HepG2 (cell line): ENCODE measurements around the gene GCH1. TPM values are rescaled to one million over a fixed set of nuclear protein-coding genes. Genes with fewer than 3 reads are reported as not detected.
A peak's percentile ranks its signal among the peaks of the same experiment; 100 is the strongest.

Source experiments
- BATF2 ChIP-seq: sonication (generic); formaldehyde crosslinking; IDR thresholded peaks from 2 replicates; pipeline ENCODE4 v1.8.0; 2022; ENCODE audit warnings: mild to moderate bottlenecking, missing genetic modification reagents, moderate library complexity
- ETV5 ChIP-seq: IDR thresholded peaks from 2 replicates; pipeline ENCODE4 v1.6.1; 2018; ENCODE audit warnings: missing biosample characterization, missing genetic modification reagents, inconsistent platforms, borderline replicate concordance
- ETV6 ChIP-seq: sonication (generic); formaldehyde crosslinking; conservative IDR thresholded peaks from 2 replicates; pipeline ENCODE4 v1.4.0; 2020; ENCODE audit warnings: missing genetic modification reagents
- NFE2L1 ChIP-seq: sonication (generic); formaldehyde crosslinking; IDR thresholded peaks from 2 replicates; pipeline ENCODE4 v1.4.0; 2020; ENCODE audit warnings: missing genetic modification reagents, mild to moderate bottlenecking, borderline replicate concordance
- NFE2L2 ChIP-seq: fragments of 150-350 bp; IDR thresholded peaks from 2 replicates; pipeline ENCODE4 v1.6.1; 2014; ENCODE audit warnings: low read length
- PAF1 ChIP-seq: IDR thresholded peaks from 2 replicates; pipeline ENCODE4 v1.6.1; 2016; ENCODE audit warnings: missing genetic modification reagents, missing compliant biosample characterization
- RXRB ChIP-seq: IDR thresholded peaks from 2 replicates; pipeline ENCODE4 v1.6.1; 2016; ENCODE audit warnings: borderline replicate concordance, missing genetic modification reagents, missing compliant biosample characterization
- SNRNP70 ChIP-seq: fragments of 200-400 bp; formaldehyde crosslinking; IDR thresholded peaks from 2 replicates; pipeline ENCODE4 v1.6.1; 2017; ENCODE audit warnings: mild to moderate bottlenecking, low read depth, low read length, moderate library complexity
- SRY ChIP-seq: sonication (generic); formaldehyde crosslinking; IDR thresholded peaks from 2 replicates; pipeline ENCODE4 v1.8.0; 2022; ENCODE audit warnings: mild to moderate bottlenecking, missing genetic modification reagents
- SUZ12 ChIP-seq: fragments of 150-350 bp; IDR thresholded peaks from 2 replicates; pipeline ENCODE4 v1.6.1; 2014; ENCODE audit warnings: low read depth, low read length
- TFE3 ChIP-seq: IDR thresholded peaks from 2 replicates; pipeline ENCODE4 v1.6.1; 2016
- ZFP82 ChIP-seq: sonication (generic); formaldehyde crosslinking; IDR thresholded peaks from 2 replicates; pipeline ENCODE4 v1.5.1; 2020; ENCODE audit warnings: mild to moderate bottlenecking, missing genetic modification reagents, borderline replicate concordance
- ZNF138 ChIP-seq: sonication (generic); formaldehyde crosslinking; IDR thresholded peaks from 2 replicates; pipeline ENCODE4 v1.5.0; 2020; ENCODE audit warnings: mild to moderate bottlenecking, low read depth, missing genetic modification reagents
- ZNF570 ChIP-seq: sonication (generic); formaldehyde crosslinking; IDR thresholded peaks from 2 replicates; pipeline ENCODE4 v1.4.0; 2020; ENCODE audit warnings: mild to moderate bottlenecking, missing genetic modification reagents, borderline replicate concordance
- ZNF747 ChIP-seq: sonication (generic); formaldehyde crosslinking; IDR thresholded peaks from 2 replicates; pipeline ENCODE4 v1.8.1; 2023; ENCODE audit warnings: missing genetic modification reagents, mild to moderate bottlenecking, borderline replicate concordance
- polyA plus RNA-seq, 8 experiments: library from polyadenylated mRNA; depleted of rRNA in 3 of 8; stranded (reverse) in 7 of 8; unstranded in 1 of 8; fragments of >200 nt; fragmentation: Illumina TruSeq in 4 of 8; extraction: Trizol in 4 of 8; gene quantifications; 2 replicates each; pipeline versions ENCODE4 v1.2.1 to v1.2.3, GENCODE V29; 2011 to 2016; ENCODE audit warnings: low read depth in 4 of 8, missing spikeins in 1 of 8, mixed read lengths in 1 of 8; ENCODE audit not compliant: insufficient read depth in 1 of 8
- total RNA-seq, 5 experiments: library from RNA; depleted of rRNA; stranded (reverse); fragments of >200 nt; fragmentation: Illumina TruSeq; extraction: Trizol; gene quantifications; 2 replicates each; pipeline ENCODE4 v1.2.3, GENCODE V29; 2016; ENCODE audit warnings: low read depth in 1 of 5
- TF ChIP-seq, protein P1 (sequence below): sonication (generic); formaldehyde crosslinking; IDR thresholded peaks from 2 replicates; pipeline ENCODE4 v1.4.0; 2020; ENCODE audit warnings: missing genetic modification reagents, mild to moderate bottlenecking, borderline replicate concordance
- TF ChIP-seq, protein P2 (sequence below): sonication (generic); formaldehyde crosslinking; IDR thresholded peaks from 2 replicates; pipeline ENCODE4 v1.4.0; 2020; ENCODE audit warnings: missing genetic modification reagents
- TF ChIP-seq, protein P3 (sequence below): sonication (generic); formaldehyde crosslinking; IDR thresholded peaks from 2 replicates; pipeline ENCODE4 v1.4.0; 2020; ENCODE audit warnings: mild to moderate bottlenecking, low read depth, missing genetic modification reagents
- TF ChIP-seq, protein P4 (sequence below): IDR thresholded peaks from 2 replicates; pipeline ENCODE4 v1.6.1; 2012; ENCODE audit warnings: low read length, improper control_type of control experiment

GCH1 gene
- total and polyA plus RNA-seq, 2 of the 13 experiments (the other 11 are each of a cell fraction or from before 2014, with no cell fraction given) = 15.0 to 25.2 TPM

DNA sequence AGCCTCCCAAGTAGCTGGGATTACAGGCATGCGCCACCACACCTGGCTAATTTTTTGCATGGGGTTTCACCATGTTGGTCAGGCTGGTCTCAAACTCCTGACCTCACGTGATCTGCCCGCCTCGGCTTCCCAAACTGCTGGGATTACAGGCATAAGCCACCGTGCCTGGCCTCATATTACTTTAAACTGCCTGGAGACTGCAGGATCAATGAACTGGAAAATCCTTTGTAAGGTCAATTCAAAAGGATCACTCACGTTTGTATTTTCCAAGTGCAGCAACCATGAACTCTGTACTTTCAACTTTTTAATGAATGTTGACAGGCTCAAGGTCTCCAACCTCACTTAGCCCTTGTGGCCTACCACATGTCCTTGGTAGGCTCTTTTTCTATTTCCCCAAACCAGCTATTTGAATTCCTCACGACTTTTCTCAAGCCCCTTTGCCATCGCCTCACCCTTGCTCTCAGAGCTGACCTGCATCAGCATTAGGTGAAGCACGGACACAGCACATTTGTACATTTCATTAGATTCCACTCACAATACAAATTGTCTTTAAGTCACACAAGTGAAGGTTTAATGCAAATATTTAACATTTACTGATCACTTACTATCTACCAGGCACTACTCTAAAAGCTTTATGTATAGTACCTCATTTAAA, 42.2 kb upstream of the GCH1 start (continued):
- TF ChIP-seq, protein P1, sequence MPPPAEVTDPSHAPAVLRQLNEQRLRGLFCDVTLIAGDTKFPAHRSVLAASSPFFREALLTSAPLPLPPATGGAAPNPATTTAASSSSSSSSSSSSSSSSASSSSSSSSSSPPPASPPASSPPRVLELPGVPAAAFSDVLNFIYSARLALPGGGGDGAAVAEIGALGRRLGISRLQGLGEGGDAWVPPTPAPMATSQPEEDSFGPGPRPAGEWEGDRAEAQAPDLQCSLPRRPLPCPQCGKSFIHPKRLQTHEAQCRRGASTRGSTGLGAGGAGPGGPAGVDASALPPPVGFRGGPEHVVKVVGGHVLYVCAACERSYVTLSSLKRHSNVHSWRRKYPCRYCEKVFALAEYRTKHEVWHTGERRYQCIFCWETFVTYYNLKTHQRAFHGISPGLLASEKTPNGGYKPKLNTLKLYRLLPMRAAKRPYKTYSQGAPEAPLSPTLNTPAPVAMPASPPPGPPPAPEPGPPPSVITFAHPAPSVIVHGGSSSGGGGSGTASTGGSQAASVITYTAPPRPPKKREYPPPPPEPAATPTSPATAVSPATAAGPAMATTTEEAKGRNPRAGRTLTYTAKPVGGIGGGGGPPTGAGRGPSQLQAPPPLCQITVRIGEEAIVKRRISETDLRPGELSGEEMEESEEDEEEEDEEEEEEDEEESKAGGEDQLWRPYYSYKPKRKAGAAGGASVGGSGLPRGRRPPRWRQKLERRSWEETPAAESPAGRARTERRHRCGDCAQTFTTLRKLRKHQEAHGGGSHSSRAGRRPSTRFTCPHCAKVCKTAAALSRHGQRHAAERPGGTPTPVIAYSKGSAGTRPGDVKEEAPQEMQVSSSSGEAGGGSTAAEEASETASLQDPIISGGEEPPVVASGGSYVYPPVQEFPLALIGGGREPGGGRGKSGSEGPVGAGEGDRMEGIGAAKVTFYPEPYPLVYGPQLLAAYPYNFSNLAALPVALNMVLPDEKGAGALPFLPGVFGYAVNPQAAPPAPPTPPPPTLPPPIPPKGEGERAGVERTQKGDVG (CRISPR knock-in tag) = peak; percentile 86; the same call in 1 of the 2 replicates
- TF ChIP-seq, protein P2, sequence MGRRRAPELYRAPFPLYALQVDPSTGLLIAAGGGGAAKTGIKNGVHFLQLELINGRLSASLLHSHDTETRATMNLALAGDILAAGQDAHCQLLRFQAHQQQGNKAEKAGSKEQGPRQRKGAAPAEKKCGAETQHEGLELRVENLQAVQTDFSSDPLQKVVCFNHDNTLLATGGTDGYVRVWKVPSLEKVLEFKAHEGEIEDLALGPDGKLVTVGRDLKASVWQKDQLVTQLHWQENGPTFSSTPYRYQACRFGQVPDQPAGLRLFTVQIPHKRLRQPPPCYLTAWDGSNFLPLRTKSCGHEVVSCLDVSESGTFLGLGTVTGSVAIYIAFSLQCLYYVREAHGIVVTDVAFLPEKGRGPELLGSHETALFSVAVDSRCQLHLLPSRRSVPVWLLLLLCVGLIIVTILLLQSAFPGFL (CRISPR knock-in tag) = no peak
- no peak for TF ChIP-seq ZNF138
- TF ChIP-seq SNRNP70 = no peak
- no peak for TF ChIP-seq PAF1
- no peak for TF ChIP-seq ZNF570 (CRISPR knock-in tag)
- TF ChIP-seq ETV5 = no peak; the same call in 1 of the 2 replicates
- no peak for TF ChIP-seq ZNF747 (CRISPR knock-in tag)
- TF ChIP-seq RXRB (CRISPR knock-in tag) = peak; percentile 91
- no peak for TF ChIP-seq NFE2L1 (CRISPR knock-in tag)
- TF ChIP-seq, protein P3, sequence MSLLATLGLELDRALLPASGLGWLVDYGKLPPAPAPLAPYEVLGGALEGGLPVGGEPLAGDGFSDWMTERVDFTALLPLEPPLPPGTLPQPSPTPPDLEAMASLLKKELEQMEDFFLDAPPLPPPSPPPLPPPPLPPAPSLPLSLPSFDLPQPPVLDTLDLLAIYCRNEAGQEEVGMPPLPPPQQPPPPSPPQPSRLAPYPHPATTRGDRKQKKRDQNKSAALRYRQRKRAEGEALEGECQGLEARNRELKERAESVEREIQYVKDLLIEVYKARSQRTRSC (CRISPR knock-in tag) = no peak
- TF ChIP-seq NFE2L2 = no peak
- TF ChIP-seq SUZ12 = no peak
- no peak for TF ChIP-seq BATF2 (CRISPR knock-in tag)
- TF ChIP-seq ZFP82 (CRISPR knock-in tag) = no peak
- TF ChIP-seq ETV6 (CRISPR knock-in tag) = no peak
- TF ChIP-seq SRY (CRISPR knock-in tag) = no peak
- TF ChIP-seq TFE3 (CRISPR knock-in tag) = no peak; the same call in 1 of the 2 replicates
- TF ChIP-seq, protein P4, sequence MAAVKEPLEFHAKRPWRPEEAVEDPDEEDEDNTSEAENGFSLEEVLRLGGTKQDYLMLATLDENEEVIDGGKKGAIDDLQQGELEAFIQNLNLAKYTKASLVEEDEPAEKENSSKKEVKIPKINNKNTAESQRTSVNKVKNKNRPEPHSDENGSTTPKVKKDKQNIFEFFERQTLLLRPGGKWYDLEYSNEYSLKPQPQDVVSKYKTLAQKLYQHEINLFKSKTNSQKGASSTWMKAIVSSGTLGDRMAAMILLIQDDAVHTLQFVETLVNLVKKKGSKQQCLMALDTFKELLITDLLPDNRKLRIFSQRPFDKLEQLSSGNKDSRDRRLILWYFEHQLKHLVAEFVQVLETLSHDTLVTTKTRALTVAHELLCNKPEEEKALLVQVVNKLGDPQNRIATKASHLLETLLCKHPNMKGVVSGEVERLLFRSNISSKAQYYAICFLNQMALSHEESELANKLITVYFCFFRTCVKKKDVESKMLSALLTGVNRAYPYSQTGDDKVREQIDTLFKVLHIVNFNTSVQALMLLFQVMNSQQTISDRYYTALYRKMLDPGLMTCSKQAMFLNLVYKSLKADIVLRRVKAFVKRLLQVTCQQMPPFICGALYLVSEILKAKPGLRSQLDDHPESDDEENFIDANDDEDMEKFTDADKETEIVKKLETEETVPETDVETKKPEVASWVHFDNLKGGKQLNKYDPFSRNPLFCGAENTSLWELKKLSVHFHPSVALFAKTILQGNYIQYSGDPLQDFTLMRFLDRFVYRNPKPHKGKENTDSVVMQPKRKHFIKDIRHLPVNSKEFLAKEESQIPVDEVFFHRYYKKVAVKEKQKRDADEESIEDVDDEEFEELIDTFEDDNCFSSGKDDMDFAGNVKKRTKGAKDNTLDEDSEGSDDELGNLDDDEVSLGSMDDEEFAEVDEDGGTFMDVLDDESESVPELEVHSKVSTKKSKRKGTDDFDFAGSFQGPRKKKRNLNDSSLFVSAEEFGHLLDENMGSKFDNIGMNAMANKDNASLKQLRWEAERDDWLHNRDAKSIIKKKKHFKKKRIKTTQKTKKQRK = no peak
